CD14-positive monocyte (primary cell): ENCODE data around the gene KIF26B. TPM values are rescaled to one million over a fixed set of nuclear protein-coding genes. Genes with fewer than 3 reads are reported as not detected.
A peak's percentile ranks its signal among the peaks of the same experiment; 100 is the strongest.

Experiments used
- DNase-seq, 3 donors: peaks; one replicate each; pipeline ENCODE4 v3.0.0-alpha.2; 2011 to 2022
- H2AFZ ChIP-seq: 2 replicates; pipeline ENCODE4 v1.6.0; 2012; ENCODE audit warnings: mild to moderate bottlenecking, low read depth, low read length, inconsistent platforms; ENCODE audit not compliant: insufficient read depth, poor library complexity, severe bottlenecking
- H3K27ac ChIP-seq, 2 donors: 1 replicate in 1 of 2; 2 replicates in 1 of 2; pipeline ENCODE4 v1.5.1; 2012 to 2013; ENCODE audit warnings: low read length in 2 of 2, control low read depth in 1 of 2, inconsistent platforms in 1 of 2, low read depth in 1 of 2, mild to moderate bottlenecking in 1 of 2
- H3K27me3 ChIP-seq, 2 donors: one replicate each; pipeline versions ENCODE4 v1.6.0 to v1.6.1; 2011 to 2013; ENCODE audit warnings: low read length in 2 of 2; ENCODE audit not compliant: control insufficient read depth in 2 of 2, insufficient read depth in 2 of 2
- H3K36me3 ChIP-seq, 2 donors: replicated peaks in 1 of 2; 1 replicate in 1 of 2; 2 replicates in 1 of 2; pipeline versions ENCODE4 v1.5.1 to v1.6.1; 2012 to 2013; ENCODE audit warnings: low read length in 2 of 2, control low read depth in 1 of 2, inconsistent platforms in 1 of 2, mild to moderate bottlenecking in 1 of 2; ENCODE audit not compliant: insufficient read depth in 2 of 2, control insufficient read depth in 1 of 2
- H3K4me1 ChIP-seq, 2 donors: 1 replicate in 1 of 2; 2 replicates in 1 of 2; pipeline versions ENCODE4 v1.5.1 to v1.6.1; 2012 to 2013; ENCODE audit warnings: low read length in 2 of 2, control low read depth in 1 of 2, inconsistent platforms in 1 of 2, mild to moderate bottlenecking in 1 of 2, moderate library complexity in 1 of 2; ENCODE audit not compliant: insufficient read depth in 2 of 2, control insufficient read depth in 1 of 2
- H3K4me2 ChIP-seq: replicated peaks from 2 replicates; pipeline ENCODE3; 2012; ENCODE audit warnings: low read length, moderate library complexity, mild to moderate bottlenecking; ENCODE audit not compliant: poor library complexity, severe bottlenecking; ENCODE audit errors: extremely low read depth
- H3K4me3 ChIP-seq, 3 experiments: fragments of 200-600 bp in 1 of 3; sonication (generic) in 1 of 3; replicated peaks in 1 of 3; 1 replicate in 2 of 3; 2 replicates in 1 of 3; pipeline ENCODE4 v1.5.1; 2011 to 2013; ENCODE audit warnings: low read length in 3 of 3, mild to moderate bottlenecking in 3 of 3, control low read depth in 2 of 3, low read depth in 2 of 3, inconsistent platforms in 1 of 3, moderate library complexity in 1 of 3
- H3K79me2 ChIP-seq: 2 replicates; pipeline ENCODE4 v1.6.0; 2012; ENCODE audit warnings: mild to moderate bottlenecking, control low read depth, inconsistent platforms, low read length, moderate library complexity; ENCODE audit not compliant: insufficient read depth
- H3K9ac ChIP-seq: 2 replicates; pipeline ENCODE4 v1.6.0; 2017; ENCODE audit warnings: low read length, mild to moderate bottlenecking; ENCODE audit not compliant: insufficient read depth, poor library complexity, severe bottlenecking
- H3K9me3 ChIP-seq, 2 donors: replicated peaks in 1 of 2; 1 replicate in 1 of 2; 2 replicates in 1 of 2; pipeline versions ENCODE4 v1.5.1 to v1.6.1; 2012 to 2013; ENCODE audit warnings: low read length in 2 of 2, control low read depth in 1 of 2; ENCODE audit not compliant: control insufficient read depth in 1 of 2, insufficient read depth in 1 of 2
- H4K20me1 ChIP-seq: 2 replicates; pipeline ENCODE4 v1.6.0; 2012; ENCODE audit warnings: mild to moderate bottlenecking, low read length, control low read depth, moderate library complexity; ENCODE audit not compliant: insufficient read depth
- H3K27ac Mint-ChIP-seq, 7 donors: one replicate each; pipeline ENCODE4 v1.8.0; 2020; ENCODE audit warnings: mild to moderate bottlenecking in 7 of 7, mixed read lengths in 7 of 7, moderate library complexity in 6 of 7, inconsistent platforms in 2 of 7
- H3K27me3 Mint-ChIP-seq, 3 donors: one replicate each; pipeline ENCODE4 v1.8.0; 2021 to 2022; ENCODE audit warnings: low read depth in 3 of 3, mild to moderate bottlenecking in 3 of 3, mixed read lengths in 3 of 3, moderate library complexity in 3 of 3, inconsistent platforms in 1 of 3
- H3K36me3 Mint-ChIP-seq, 2 donors: one replicate each; pipeline ENCODE4 v1.8.0; 2020; ENCODE audit warnings: mixed read lengths in 2 of 2, inconsistent platforms in 1 of 2, mild to moderate bottlenecking in 1 of 2
- H3K4me1 Mint-ChIP-seq: one replicate; pipeline ENCODE4 v1.8.0; 2020; ENCODE audit warnings: mild to moderate bottlenecking, mixed read lengths
- H3K4me3 Mint-ChIP-seq, 2 donors: one replicate each; pipeline ENCODE4 v1.8.0; 2020; ENCODE audit warnings: mild to moderate bottlenecking in 2 of 2, mixed read lengths in 2 of 2, moderate library complexity in 1 of 2
- H3K9me3 Mint-ChIP-seq, 7 donors: one replicate each; pipeline ENCODE4 v1.8.0; 2020 to 2022; ENCODE audit warnings: mixed read lengths in 7 of 7, mild to moderate bottlenecking in 6 of 7, moderate library complexity in 6 of 7, inconsistent platforms in 2 of 7
- whole genome bisulfite sequencing: methylation state at CpG from one replicate; pipeline ENCODE4 v1.1.5; 2013; ENCODE audit warnings: missing lambda C conversion rate; ENCODE audit not compliant: insufficient coverage; 5-methylcytosine and 5-hydroxymethylcytosine counted together
- intact Hi-C, 2 donors: fragments of 100-400 bp; cut with micrococcal nuclease; formaldehyde crosslinking; loops; one replicate each; pipeline versions ENCODE4 v1.15.0 to v1.15.1; 2023
- polyA plus RNA-seq, 3 donors: library from polyadenylated mRNA; depleted of rRNA in 1 of 3; unstranded in 2 of 3; stranded (reverse) in 1 of 3; fragments of 300-500 nt in 2 of 3; fragments of >200 nt in 1 of 3; fragmentation: Illumina TruSeq in 2 of 3; gene quantifications; 1 replicate in 2 of 3; 2 replicates in 1 of 3; pipeline ENCODE4 v1.2.3, GENCODE V29; 2012 to 2021
- TF ChIP-seq, protein P1 (sequence below): fragments of 200-600 bp; IDR thresholded peaks from one replicate; pipeline ENCODE4 v1.8.0; 2022; ENCODE audit warnings: antibody characterized with exemption, mild to moderate bottlenecking

KIF26B gene
- polyA plus RNA-seq, 3 donors, result 0.01 to 0.05 TPM; not detected in 1

GRCh38 chr1:245246433-245246832, 91.6 kb downstream of the KIF26B start:
- Histone ChIP-seq H3K4me3 (no peak overlapping the region), H3K79me2 (no peaks in the 10 kb centered on the region), H2AFZ (no peak overlapping the region), H3K27ac (no peak overlapping the region), H3K4me1 (no peaks in the 10 kb centered on the region), H3K9ac (no peak overlapping the region), H4K20me1 (no peaks in the 10 kb centered on the region), H3K9me3 (peaks cover 4 to 51% of the 10 kb centered on the region in 2 donors), H3K4me2 (no peak overlapping the region), H3K36me3 (no peaks in the 10 kb centered on the region), H3K27me3 (peaks cover 83 to 95% of the 10 kb centered on the region in 2 donors)
- Mint-ChIP-seq H3K4me1 (no peaks in the 10 kb centered on the region), H3K27me3 (peaks cover 94 to 99% (median 95%) of the 10 kb centered on the region in 3 donors), H3K27ac (no peak overlapping the region), H3K9me3 (peaks cover 3 to 24% (median 13%) of the 10 kb centered on the region in 7 donors), H3K4me3 (peak overlapping the region in 1 of 2 donors; percentile 78), H3K36me3 (peaks cover 2 to 3% of the 10 kb centered on the region in 2 donors)
- intact Hi-C loops, result no loop called here
- TF ChIP-seq, protein P1, sequence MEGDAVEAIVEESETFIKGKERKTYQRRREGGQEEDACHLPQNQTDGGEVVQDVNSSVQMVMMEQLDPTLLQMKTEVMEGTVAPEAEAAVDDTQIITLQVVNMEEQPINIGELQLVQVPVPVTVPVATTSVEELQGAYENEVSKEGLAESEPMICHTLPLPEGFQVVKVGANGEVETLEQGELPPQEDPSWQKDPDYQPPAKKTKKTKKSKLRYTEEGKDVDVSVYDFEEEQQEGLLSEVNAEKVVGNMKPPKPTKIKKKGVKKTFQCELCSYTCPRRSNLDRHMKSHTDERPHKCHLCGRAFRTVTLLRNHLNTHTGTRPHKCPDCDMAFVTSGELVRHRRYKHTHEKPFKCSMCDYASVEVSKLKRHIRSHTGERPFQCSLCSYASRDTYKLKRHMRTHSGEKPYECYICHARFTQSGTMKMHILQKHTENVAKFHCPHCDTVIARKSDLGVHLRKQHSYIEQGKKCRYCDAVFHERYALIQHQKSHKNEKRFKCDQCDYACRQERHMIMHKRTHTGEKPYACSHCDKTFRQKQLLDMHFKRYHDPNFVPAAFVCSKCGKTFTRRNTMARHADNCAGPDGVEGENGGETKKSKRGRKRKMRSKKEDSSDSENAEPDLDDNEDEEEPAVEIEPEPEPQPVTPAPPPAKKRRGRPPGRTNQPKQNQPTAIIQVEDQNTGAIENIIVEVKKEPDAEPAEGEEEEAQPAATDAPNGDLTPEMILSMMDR, result no peak
- no peak for DNase-seq
- 90% methylated on average over 1 of the region's 4 CpGs for WGBS

DNA sequence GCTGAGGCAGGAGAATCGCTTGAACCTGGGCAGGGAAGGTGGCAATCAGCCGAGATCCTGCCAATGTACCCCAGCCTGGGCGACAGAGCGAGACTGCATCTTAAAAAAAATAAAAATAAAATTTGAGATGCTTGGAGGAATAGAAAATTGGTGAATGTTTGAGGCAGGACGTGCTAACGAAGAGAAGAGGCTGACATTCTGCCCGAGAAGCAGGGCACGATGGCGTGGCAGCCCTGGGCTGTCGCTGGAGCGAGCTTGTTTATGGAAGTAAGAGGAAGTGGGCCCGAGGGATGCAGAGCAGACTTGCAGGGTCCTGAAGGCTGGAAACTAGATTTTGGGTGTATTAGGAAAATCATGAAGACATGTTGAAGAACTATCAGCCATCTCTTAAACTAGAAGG, 92.6 kb downstream of the KIF26B start:
- H3K4me2 ChIP-seq, result no peak overlapping the region
- peaks cover 2 to 4% of the 10 kb centered on the region in 2 donors for H3K36me3 Mint-ChIP-seq
- H3K4me1 Mint-ChIP-seq, result no peaks in the 10 kb centered on the region
- H3K27ac ChIP-seq, result no peak overlapping the region
- no peak overlapping the region for H3K4me3 ChIP-seq
- peak overlapping the region in 1 of 2 donors; percentile 72 for H3K4me3 Mint-ChIP-seq
- no peak for DNase-seq
- no peak overlapping the region for H3K9ac ChIP-seq
- H3K9me3 Mint-ChIP-seq, result peaks cover 3 to 28% (median 20%) of the 10 kb centered on the region in 7 donors
- no peaks in the 10 kb centered on the region for H4K20me1 ChIP-seq
- H3K27ac Mint-ChIP-seq, result no peak overlapping the region
- WGBS, result 92% methylated on average over 11 of the region's 12 CpGs
- no peak overlapping the region for H2AFZ ChIP-seq
- peaks cover 10 to 53% of the 10 kb centered on the region in 2 donors for H3K9me3 ChIP-seq
- H3K4me1 ChIP-seq, result no peaks in the 10 kb centered on the region
- no peaks in the 10 kb centered on the region for H3K79me2 ChIP-seq
- intact Hi-C loops, result no loop called here
- TF ChIP-seq, protein P1, result no peak
- H3K27me3 ChIP-seq, result peaks cover 85 to 95% of the 10 kb centered on the region in 2 donors
- H3K27me3 Mint-ChIP-seq, result peaks cover 92 to 98% (median 95%) of the 10 kb centered on the region in 3 donors
- H3K36me3 ChIP-seq, result no peaks in the 10 kb centered on the region
